Activated CD4-positive, alpha-beta T cell treated with anti-CD3 and anti-CD28 coated beads, Interleukin-2, amount 10 ng/mL, durations not matched to agents 24 days and 14 days (primary cell): Measurements from ENCODE around the gene SLC4A4. TPM values are rescaled to one million over a fixed set of nuclear protein-coding genes. Genes with fewer than 3 reads are reported as not detected.

Source experiments
- DNase-seq: peaks from one replicate; pipeline ENCODE4 v3.0.0; 2022
- H3K27ac Mint-ChIP-seq: one replicate; pipeline ENCODE4 v1.8.0; 2022; ENCODE audit warnings: mild to moderate bottlenecking, mixed read lengths
- H3K27me3 Mint-ChIP-seq: one replicate; pipeline ENCODE4 v1.8.0; 2022; ENCODE audit warnings: mixed read lengths
- H3K36me3 Mint-ChIP-seq: one replicate; pipeline ENCODE4 v1.8.0; 2022; ENCODE audit warnings: low read depth, mild to moderate bottlenecking, mixed read lengths
- H3K4me1 Mint-ChIP-seq: one replicate; pipeline ENCODE4 v1.8.0; 2021; ENCODE audit warnings: mixed read lengths
- H3K4me3 Mint-ChIP-seq: one replicate; pipeline ENCODE4 v1.8.0; 2022; ENCODE audit warnings: mild to moderate bottlenecking, moderate library complexity, mixed read lengths
- H3K9me3 Mint-ChIP-seq: one replicate; pipeline ENCODE4 v1.8.0; 2021; ENCODE audit warnings: mixed read lengths
- intact Hi-C: fragments of 100-400 bp; cut with micrococcal nuclease; formaldehyde crosslinking; loops from one replicate; pipeline ENCODE4 v1.15.1; 2023
- total RNA-seq: library from RNA; stranded (reverse); gene quantifications from 2 replicates; pipeline ENCODE4 v1.2.3, GENCODE V29; 2022

The SLC4A4 gene
- total RNA-seq, 1 donor from 2014 or later: 0.21 TPM

GRCh38 chr4:71375494-71375893, 36.7 kb downstream of the SLC4A4 start:
- intact Hi-C loops: no loop called here
- Mint-ChIP-seq H3K36me3 (no peaks in the 10 kb centered on the region), H3K27ac (no peak overlapping the region), H3K9me3 (no peaks in the 10 kb centered on the region), H3K4me1 (no peaks in the 10 kb centered on the region), H3K27me3 (no peaks in the 10 kb centered on the region), H3K4me3 (no peak overlapping the region)
- DNase-seq: no peak

- H3K36me3 Mint-ChIP-seq: no peaks in the 10 kb centered on the region
- H3K9me3 Mint-ChIP-seq: no peaks in the 10 kb centered on the region
- intact Hi-C loops: no loop called here
- no peak overlapping the region for H3K27ac Mint-ChIP-seq
- H3K4me1 Mint-ChIP-seq: no peaks in the 10 kb centered on the region
- no peaks in the 10 kb centered on the region for H3K27me3 Mint-ChIP-seq
- DNase-seq: no peak
- no peak overlapping the region for H3K4me3 Mint-ChIP-seq
Measured at GRCh38 chr4:71377561-71377960, 38.7 kb downstream of the SLC4A4 start.

- Mint-ChIP-seq H3K4me1 (no peaks in the 10 kb centered on the region), H3K4me3 (no peak overlapping the region), H3K27ac (no peak overlapping the region), H3K27me3 (no peaks in the 10 kb centered on the region), H3K9me3 (no peaks in the 10 kb centered on the region), H3K36me3 (no peaks in the 10 kb centered on the region)
- intact Hi-C loops: no loop called here
- no peak for DNase-seq
Measured at GRCh38 chr4:71379126-71379525, 40.3 kb downstream of the SLC4A4 start.

- no peak overlapping the region for H3K4me3 Mint-ChIP-seq
- no peaks in the 10 kb centered on the region for H3K27me3 Mint-ChIP-seq
- intact Hi-C loops: no loop called here
- no peaks in the 10 kb centered on the region for H3K4me1 Mint-ChIP-seq
- no peak for DNase-seq
- H3K36me3 Mint-ChIP-seq: no peaks in the 10 kb centered on the region
- no peaks in the 10 kb centered on the region for H3K9me3 Mint-ChIP-seq
- no peak overlapping the region for H3K27ac Mint-ChIP-seq
Measured at GRCh38 chr4:71380788-71381187, 42.0 kb downstream of the SLC4A4 start.

GRCh38 chr4:71382125-71382899, 43.5 kb downstream of the SLC4A4 start:
- Mint-ChIP-seq H3K27ac (no peak overlapping the region), H3K4me3 (no peak overlapping the region), H3K36me3 (no peaks in the 10 kb centered on the region), H3K27me3 (no peaks in the 10 kb centered on the region), H3K4me1 (no peaks in the 10 kb centered on the region), H3K9me3 (no peaks in the 10 kb centered on the region)
- intact Hi-C loops: no loop called here
- DNase-seq: no peak

GRCh38 chr4:71382900-71383560, 44.2 kb downstream of the SLC4A4 start:
- H3K9me3 Mint-ChIP-seq: no peaks in the 10 kb centered on the region
- H3K4me3 Mint-ChIP-seq: no peak overlapping the region
- no peaks in the 10 kb centered on the region for H3K4me1 Mint-ChIP-seq
- H3K27ac Mint-ChIP-seq: no peak overlapping the region
- no peaks in the 10 kb centered on the region for H3K36me3 Mint-ChIP-seq
- H3K27me3 Mint-ChIP-seq: no peaks in the 10 kb centered on the region
- intact Hi-C loops: no loop called here
- DNase-seq: no peak

DNA sequence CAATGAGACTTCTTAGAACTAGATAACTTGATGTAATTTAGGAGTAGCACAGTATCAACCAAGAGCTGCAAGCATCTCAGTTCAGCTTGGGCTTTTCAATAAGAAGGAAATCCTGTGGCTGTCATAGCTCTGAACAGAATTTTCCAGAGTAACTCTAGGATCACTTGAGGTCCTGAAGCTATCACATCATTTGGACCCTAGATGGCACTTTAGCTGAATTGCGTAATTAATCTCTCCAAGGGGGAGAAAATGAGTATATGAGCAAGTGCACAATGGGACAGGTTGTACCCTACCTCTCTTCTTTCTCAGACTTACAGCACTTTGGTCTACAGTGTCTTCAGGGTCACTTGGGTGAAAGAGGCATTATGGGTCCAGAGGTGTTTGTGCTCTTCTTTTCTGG, 45.2 kb downstream of the SLC4A4 start:
- no peaks in the 10 kb centered on the region for H3K36me3 Mint-ChIP-seq
- DNase-seq: no peak
- H3K27me3 Mint-ChIP-seq: no peaks in the 10 kb centered on the region
- no peaks in the 10 kb centered on the region for H3K9me3 Mint-ChIP-seq
- no peak overlapping the region for H3K27ac Mint-ChIP-seq
- no peak overlapping the region for H3K4me3 Mint-ChIP-seq
- no peaks in the 10 kb centered on the region for H3K4me1 Mint-ChIP-seq
- intact Hi-C loops: no loop called here

DNA sequence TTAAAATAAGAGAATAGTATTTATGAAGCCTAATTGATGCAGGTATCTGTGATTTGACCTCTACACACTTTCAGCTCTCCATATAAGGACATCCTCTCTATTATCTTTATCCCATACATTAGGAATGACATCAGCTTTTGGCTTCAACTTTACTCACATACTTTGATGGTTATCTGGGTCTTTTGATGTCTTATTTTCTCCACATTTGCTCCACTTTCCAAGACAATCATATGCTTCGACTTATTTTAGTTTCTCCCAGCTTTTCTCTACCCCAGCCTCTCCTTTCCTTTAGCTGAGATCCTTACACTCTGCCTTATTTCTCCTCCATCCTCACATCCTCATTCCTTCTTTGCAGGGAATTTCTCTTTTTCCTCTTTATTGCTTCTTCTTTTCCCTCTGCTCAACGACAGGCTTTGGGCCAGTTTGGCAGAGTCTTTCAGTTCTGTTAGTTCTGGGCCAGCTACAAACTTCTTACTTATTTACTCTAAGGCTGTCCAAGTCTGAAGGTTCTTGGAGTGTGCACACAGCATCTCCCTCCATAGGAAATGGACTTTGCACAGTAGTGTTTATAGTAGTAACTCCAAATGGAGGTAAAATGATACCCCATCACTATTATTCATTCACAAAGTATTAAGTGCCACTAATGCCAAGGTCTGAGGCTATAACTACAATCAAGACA, 50.5 kb downstream of the SLC4A4 start:
- no peaks in the 10 kb centered on the region for H3K4me1 Mint-ChIP-seq
- H3K36me3 Mint-ChIP-seq: no peaks in the 10 kb centered on the region
- no peak overlapping the region for H3K27ac Mint-ChIP-seq
- H3K4me3 Mint-ChIP-seq: no peak overlapping the region
- H3K27me3 Mint-ChIP-seq: no peaks in the 10 kb centered on the region
- DNase-seq: no peak
- no peaks in the 10 kb centered on the region for H3K9me3 Mint-ChIP-seq
- intact Hi-C loops: no loop called here

- Mint-ChIP-seq H3K27me3 (no peaks in the 10 kb centered on the region), H3K9me3 (no peaks in the 10 kb centered on the region), H3K4me1 (no peaks in the 10 kb centered on the region), H3K36me3 (no peaks in the 10 kb centered on the region), H3K27ac (no peak overlapping the region), H3K4me3 (no peak overlapping the region)
- intact Hi-C loops: no loop called here
- no peak for DNase-seq
Measured at GRCh38 chr4:71392109-71392508, 53.3 kb downstream of the SLC4A4 start.

- Mint-ChIP-seq H3K27ac (no peak overlapping the region), H3K27me3 (no peaks in the 10 kb centered on the region), H3K36me3 (no peaks in the 10 kb centered on the region), H3K4me3 (no peak overlapping the region), H3K9me3 (no peaks in the 10 kb centered on the region), H3K4me1 (no peaks in the 10 kb centered on the region)
- DNase-seq: no peak
- intact Hi-C loops: no loop called here
Measured at GRCh38 chr4:71396382-71396781, 57.6 kb downstream of the SLC4A4 start.

DNA sequence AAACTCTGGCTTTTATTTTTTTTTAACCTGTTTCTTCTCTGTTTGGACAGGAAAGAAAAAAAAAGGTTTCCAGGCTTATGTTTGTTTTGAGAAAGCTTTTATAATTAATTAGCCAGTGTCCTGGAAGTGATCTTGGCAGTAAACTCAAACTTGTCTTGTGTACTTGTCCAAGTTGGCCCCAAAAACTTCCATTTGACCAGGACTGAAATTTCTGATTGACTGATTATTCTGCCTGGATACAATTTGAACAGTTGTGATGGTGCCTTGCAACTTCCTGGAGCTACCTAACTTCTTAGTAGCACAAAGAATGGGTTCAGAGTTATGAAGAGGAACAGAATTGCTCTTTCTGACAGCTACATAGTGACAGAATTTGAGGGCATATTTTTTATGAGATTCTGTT, 62.0 kb downstream of the SLC4A4 start:
- no peak for DNase-seq
- no peak overlapping the region for H3K27ac Mint-ChIP-seq
- intact Hi-C loops: no loop called here
- H3K4me1 Mint-ChIP-seq: no peaks in the 10 kb centered on the region
- H3K27me3 Mint-ChIP-seq: no peaks in the 10 kb centered on the region
- H3K4me3 Mint-ChIP-seq: no peak overlapping the region
- H3K9me3 Mint-ChIP-seq: no peaks in the 10 kb centered on the region
- H3K36me3 Mint-ChIP-seq: no peaks in the 10 kb centered on the region

DNA sequence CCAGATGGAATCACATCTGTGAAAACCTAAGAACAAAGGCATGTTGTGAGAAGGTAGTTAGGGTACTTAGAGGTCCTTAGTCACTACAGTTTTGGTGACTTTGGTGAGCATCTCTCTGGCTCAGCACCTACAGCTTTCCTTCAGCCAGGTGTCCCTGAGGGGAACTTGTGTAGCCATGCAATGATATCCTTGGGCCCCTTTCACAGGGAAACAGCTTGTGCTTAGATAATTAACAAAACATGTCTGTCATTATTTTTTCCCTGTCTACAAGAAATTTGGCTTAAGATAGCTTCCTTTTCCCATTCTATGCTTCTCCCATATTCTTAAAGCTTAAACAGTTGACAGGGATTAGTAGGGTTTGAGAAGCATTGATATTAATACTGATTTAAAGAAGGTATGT, 63.8 kb downstream of the SLC4A4 start:
- Mint-ChIP-seq H3K36me3 (no peaks in the 10 kb centered on the region), H3K4me1 (no peaks in the 10 kb centered on the region), H3K27me3 (no peaks in the 10 kb centered on the region), H3K9me3 (no peaks in the 10 kb centered on the region), H3K27ac (no peak overlapping the region), H3K4me3 (no peak overlapping the region)
- DNase-seq: no peak
- intact Hi-C loops: no loop called here

- Mint-ChIP-seq H3K27ac (no peak overlapping the region), H3K4me1 (no peaks in the 10 kb centered on the region), H3K9me3 (no peaks in the 10 kb centered on the region), H3K4me3 (no peak overlapping the region), H3K36me3 (no peaks in the 10 kb centered on the region), H3K27me3 (no peaks in the 10 kb centered on the region)
- DNase-seq: no peak
- intact Hi-C loops: no loop called here
Measured at GRCh38 chr4:71404049-71404448, 65.2 kb downstream of the SLC4A4 start.

DNA sequence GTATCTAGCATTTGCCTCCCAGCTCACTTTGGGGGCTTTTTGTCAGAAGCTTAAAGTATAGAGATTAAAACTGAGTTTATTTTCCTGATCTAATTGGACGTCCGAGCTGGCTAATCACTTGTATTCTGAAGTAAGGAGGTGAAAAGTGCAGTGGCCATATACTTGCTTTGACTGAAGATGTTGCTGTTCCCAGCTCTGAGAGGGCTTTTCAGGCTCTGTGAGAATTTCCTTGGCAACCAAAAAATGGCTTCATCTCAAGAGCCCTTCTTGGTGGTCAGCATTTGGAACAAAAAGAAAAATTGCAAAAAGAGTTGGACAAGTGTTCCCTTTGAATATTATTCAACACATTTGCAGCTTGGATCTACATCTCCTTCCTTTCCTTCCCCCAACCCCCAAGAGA, 67.0 kb downstream of the SLC4A4 start:
- Mint-ChIP-seq H3K9me3 (no peaks in the 10 kb centered on the region), H3K4me3 (no peak overlapping the region), H3K4me1 (no peaks in the 10 kb centered on the region)

More for the DNA sequence above, 67.0 kb downstream of the SLC4A4 start:
- no peak overlapping the region for H3K27ac Mint-ChIP-seq
- H3K36me3 Mint-ChIP-seq: no peaks in the 10 kb centered on the region
- H3K27me3 Mint-ChIP-seq: no peaks in the 10 kb centered on the region
- no peak for DNase-seq
- intact Hi-C loops: no loop called here
